GM19023 (cell line): ENCODE measurements around the gene DHX35.
"Not testable (repeated sequence)": the region's sequence is repeated elsewhere in the genome, so short reads cannot be mapped to it uniquely, and the experiment has no call there.

ENCODE experiments used
- ATAC-seq: cut with Tn5 transposase; IDR thresholded peaks from one replicate; pipeline ENCODE4 v1.9.1; 2021; ENCODE audit warnings: mild to moderate bottlenecking, moderate library complexity; ENCODE audit not compliant: unreplicated experiment

DHX35 gene

DNA sequence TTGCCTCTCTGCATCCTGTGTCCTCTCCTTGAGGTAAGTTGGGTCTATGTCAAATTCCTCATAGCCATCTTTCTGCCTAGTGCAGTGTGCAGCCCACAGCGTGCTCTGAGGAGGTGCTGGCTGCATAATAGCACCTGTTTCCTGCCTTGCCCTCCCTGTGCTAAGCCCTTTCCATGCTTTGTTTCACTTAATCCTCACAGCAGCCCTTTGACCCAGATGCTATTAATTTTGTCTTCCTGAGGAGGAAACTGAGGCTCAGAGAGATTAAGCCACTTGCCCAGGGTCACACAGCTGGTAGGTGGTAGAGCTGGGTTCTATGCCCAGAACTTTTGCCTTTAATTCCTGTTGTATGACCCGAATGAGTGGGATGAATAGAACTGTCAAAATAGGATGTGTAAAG lies 22.5 kb upstream of the DHX35 start:
- no peak for ATAC-seq

GRCh38 chr20:38940644-38941043 lies 21.5 kb upstream of the DHX35 start:
- ATAC-seq, result no peak

- ATAC-seq, result no peak
These were observed 20.3 kb upstream of the DHX35 start for GRCh38 chr20:38941726-38942389.

DNA sequence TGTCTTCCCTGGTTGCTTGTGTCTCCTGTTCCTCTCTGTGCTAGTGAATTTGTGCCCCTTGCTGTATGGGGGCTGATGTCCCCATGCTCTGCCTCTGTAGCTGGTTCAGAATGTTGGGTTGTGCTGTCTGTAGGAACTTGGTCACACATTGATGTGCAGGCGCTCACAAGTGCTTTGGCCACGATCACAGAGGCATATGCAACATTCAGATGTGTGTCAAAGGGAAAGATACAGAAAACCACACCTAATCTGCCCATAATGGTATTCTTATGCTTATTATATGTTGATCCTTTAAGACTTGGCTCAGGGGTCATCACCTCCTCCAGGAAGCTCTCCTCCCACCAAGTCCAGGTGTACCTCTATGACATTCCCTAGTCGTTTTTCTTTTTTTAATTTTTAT lies 17.1 kb upstream of the DHX35 start:
- ATAC-seq, result no peak

GRCh38 chr20:38946836-38947235 lies 15.3 kb upstream of the DHX35 start:
- ATAC-seq, result no peak

DNA sequence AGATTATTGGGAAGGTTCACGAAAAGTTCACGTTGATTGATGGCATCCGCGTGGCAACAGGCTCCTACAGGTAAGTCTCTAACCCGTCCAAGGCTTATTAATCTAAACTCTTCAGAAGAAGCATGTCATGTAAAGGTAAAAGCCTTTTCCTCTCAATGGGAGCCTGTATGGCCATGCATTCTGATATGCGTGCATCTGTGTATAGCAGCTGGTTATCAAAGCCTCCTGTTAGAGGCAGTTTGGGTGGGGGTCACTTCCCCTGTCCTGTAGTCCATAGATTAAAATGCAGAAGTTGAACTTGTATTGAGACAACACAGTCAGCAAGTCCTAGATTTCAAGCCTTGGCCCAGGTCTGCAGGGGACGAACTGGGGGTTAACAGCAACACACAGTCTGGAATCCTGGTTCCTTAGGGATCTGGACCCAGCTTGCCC lies 14.2 kb upstream of the DHX35 start:
- no peak for ATAC-seq

DNA sequence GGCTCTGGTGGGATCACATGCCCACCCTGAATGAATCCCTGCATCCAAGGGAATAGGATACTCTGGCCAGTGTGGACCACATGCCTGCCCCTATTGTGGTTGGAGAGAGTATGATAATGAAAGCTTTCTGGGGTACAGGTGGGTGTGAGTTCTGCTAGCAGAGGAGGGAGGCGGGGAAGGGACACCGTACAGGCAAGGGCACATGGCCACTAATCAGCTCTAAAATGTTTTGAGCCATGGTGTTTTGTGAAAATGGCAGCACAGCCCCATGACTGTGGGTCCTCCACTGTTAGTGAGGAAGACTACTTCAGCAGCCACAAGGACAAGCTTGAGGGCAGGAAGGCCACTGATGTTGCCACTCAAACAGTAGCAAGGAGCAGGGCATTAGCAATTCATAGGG lies 11.9 kb upstream of the DHX35 start:
- no peak for ATAC-seq

GRCh38 chr20:38951611-38952010 lies 10.5 kb upstream of the DHX35 start:
- no peak for ATAC-seq

DNA sequence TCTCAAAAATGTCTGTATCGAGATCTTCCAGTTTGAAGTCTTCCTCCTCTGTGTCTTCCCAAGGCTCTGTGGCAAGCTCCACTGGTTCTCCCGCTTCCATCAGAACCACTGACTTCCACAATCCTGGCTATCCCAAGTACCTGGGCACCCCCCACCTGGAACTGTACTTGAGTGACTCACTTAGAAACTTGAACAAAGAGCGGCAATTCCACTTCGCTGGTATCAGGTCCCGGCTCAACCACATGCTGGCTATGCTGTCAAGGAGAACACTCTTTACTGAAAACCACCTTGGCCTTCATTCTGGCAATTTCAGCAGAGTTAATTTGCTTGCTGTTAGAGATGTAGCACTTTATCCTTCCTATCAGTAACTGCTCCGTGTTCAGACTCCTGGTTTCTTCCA lies 10.0 kb upstream of the DHX35 start:
- ATAC-seq, result no peak

GRCh38 chr20:38953630-38954340 lies 8.4 kb upstream of the DHX35 start:
- ATAC-seq, result no peak

DNA sequence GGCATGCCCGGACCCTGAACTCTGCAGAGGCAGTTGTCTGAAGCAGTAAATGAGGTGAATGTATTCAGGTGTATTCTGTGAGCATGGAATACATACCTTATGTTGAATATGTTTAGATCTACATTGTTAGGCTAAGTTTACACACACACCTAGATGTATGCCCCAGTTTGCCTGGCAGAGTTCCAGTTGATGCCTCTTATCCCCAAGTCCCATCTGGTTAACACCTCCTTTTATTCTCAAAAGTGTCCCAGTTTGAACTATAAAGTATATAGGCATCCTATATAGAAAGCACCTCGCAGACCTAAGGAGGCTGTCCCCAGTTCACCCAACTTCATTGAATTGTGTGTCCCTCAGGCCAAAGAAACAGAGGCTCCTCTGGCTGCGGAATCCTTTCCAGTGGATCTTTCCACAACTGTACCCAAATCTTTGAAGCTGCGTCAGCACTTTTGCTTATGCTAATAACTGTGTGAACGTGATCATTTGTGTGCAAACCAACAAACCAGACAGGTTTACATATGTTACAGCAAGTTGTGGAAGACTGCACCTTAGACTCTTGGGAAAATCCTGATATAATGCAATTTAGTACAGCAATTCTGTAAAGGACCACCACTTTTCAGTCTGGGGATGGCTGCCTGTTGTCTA lies 4.8 kb upstream of the DHX35 start:
- no peak for ATAC-seq

DNA sequence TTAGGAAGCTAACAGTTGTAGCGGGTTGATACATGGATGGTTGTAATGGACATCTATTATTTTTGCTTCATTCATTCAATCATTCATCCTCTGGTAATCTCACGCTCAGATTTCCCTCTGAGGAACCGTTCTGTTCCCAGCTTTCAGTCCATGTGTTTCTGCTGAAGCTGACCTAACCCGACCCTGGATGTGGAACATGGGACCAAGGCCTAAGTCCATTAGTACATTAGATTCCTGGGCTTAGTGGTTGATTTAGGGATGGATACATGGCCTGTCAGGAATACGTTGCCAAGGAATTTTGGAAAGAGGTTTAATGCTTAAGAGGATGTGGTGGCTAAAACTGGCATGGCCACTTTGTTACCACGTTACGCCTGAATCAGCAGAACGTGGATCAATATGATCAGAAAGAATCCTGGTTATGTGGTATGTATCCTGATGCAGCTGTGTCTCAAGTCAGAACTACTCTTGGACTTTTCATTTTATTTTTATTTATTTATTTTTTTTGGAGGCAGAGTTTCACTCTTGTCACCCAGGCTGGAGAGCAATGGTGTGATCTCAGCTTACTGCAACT lies 4.1 kb upstream of the DHX35 start:
- ATAC-seq, result no peak

GRCh38 chr20:38960187-38960687 lies 1.9 kb upstream of the DHX35 start:
- not testable (repeated sequence) for ATAC-seq

- ATAC-seq, result no peak
These were observed 557 bp upstream of the DHX35 start for GRCh38 chr20:38961530-38962043.

DNA sequence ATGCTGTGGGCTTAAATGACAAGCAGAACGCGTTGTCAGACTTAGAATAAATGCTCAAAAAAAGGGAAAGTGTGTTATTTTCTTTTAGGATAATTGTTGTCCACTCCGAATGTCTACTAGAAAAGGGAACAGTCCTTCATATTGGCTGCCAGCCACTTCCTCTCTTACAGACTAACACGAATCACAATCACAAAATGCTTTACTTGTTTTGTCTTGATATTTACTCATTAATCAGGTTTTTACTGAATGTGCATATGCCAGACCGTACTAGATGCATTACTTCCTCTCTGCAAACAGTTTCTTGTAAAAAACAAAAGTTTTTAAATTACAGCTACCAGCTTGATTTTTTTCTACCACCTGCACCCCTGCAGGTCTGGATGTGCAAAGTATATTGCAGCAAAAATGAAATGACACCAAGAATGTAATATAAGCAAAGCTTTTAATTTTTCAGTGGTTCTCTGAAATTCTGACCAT lies 821 bp downstream of the DHX35 start:
- no peak for ATAC-seq

DNA sequence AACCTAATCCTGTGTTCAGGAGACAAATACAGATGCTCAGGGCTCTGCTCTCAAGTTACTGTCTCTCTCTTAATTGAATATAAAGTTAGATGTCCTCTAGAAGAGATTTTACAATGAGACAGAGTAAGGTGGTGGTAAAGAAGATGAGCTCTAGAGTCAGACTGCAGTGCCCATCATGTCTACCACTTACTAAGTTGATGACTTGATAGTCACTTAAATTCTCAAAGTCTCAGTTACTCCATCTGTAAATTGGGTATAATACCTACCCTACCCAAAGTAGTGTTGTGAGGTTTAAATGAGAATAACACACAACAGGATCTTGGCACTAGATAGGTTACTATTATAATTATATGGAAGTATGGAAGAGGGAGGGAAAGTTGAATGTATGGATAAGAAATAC lies 1.6 kb downstream of the DHX35 start:
- no peak for ATAC-seq

GRCh38 chr20:38965264-38965663 lies 3.1 kb downstream of the DHX35 start:
- no peak for ATAC-seq

- ATAC-seq, result no peak
These were observed 5.9 kb downstream of the DHX35 start for GRCh38 chr20:38968090-38968489.

DNA sequence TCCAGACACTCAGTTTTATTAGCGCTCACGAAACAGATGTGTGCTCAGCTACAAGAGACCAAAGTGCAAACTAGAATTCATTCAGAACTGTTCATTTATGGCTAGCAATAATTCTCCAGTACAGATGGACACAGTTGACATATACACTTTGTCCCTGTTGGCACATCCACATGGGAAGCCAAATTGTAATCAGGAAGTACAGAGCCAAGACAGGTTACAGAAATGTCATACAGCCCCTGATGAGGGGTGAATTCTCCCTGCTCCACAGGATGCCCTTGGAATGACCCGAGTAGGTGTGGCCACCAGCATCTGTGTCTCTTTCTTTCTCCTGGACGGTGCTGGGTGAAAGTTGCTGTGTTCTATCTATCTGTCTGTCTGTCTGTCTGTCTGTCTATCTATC lies 7.6 kb downstream of the DHX35 start:
- no peak for ATAC-seq

GRCh38 chr20:38970302-38970701 lies 8.2 kb downstream of the DHX35 start:
- no peak for ATAC-seq

- no peak for ATAC-seq
These were observed 11.0 kb downstream of the DHX35 start for GRCh38 chr20:38973107-38973506.
